HUES48 (cell line): ENCODE measurements around the gene SYNCRIP.

Experiments used
- H3K27ac ChIP-seq: one replicate; pipeline ENCODE4 v1.7.0; 2013; ENCODE audit warnings: low read depth, low read length, inconsistent platforms
- H3K27me3 ChIP-seq: 2 replicates; pipeline ENCODE4 v1.6.1; 2013; ENCODE audit warnings: mild to moderate bottlenecking, low read length; ENCODE audit not compliant: control insufficient read depth, insufficient read depth
- H3K36me3 ChIP-seq: 2 replicates; pipeline ENCODE4 v1.6.1; 2013; ENCODE audit warnings: low read length; ENCODE audit not compliant: control insufficient read depth, insufficient read depth
- H3K4me1 ChIP-seq: 2 replicates; pipeline ENCODE4 v1.6.1; 2013; ENCODE audit warnings: mild to moderate bottlenecking, low read length; ENCODE audit not compliant: control insufficient read depth, insufficient read depth
- H3K4me3 ChIP-seq: 2 replicates; pipeline ENCODE4 v1.5.1; 2013; ENCODE audit warnings: mild to moderate bottlenecking, low read depth, low read length
- H3K9ac ChIP-seq: 2 replicates; pipeline ENCODE4 v1.6.1; 2013; ENCODE audit warnings: mild to moderate bottlenecking, low read depth, low read length, moderate library complexity
- H3K9me3 ChIP-seq: 2 replicates; pipeline ENCODE4 v1.6.1; 2013; ENCODE audit warnings: low read length; ENCODE audit not compliant: control insufficient read depth, insufficient read depth

The SYNCRIP gene

DNA sequence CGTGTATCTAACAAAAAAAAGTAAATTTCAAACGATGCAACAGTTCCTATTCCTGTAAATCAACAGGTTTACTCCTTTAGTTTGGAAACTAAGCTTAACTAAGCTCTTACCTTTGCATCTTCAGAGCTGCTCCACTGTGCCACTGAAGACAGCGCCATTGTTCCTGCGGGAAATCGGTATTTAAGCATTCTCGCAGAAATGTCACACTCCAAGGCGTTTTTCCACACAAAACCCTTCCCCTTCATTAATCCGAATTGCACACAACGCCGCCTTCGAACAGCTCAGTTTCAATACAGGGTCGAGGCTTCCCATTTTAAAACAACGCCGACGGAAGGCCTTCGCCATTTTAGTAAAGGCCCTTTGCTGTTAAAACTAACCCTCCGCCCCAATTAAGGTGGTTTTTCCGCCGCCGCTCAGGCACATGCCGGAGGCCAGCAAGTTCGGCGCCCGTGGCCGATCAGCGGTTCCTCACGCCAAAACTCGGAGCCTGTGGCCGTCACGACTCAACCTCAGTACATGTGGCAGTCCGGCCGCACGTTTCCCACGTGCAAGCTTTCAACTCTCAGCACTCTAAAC, 35.4 kb upstream of the SYNCRIP start:
- peak overlapping the region; percentile 98 for H3K9ac ChIP-seq
- H3K27ac ChIP-seq = peak overlapping the region; percentile 87
- H3K27me3 ChIP-seq = no peaks in the 10 kb centered on the region
- peak overlapping the region; percentile 84 for H3K4me3 ChIP-seq
- no peaks in the 10 kb centered on the region for H3K9me3 ChIP-seq
- H3K36me3 ChIP-seq = peaks cover 43% of the 10 kb centered on the region
- peaks cover 13% of the 10 kb centered on the region for H3K4me1 ChIP-seq

DNA sequence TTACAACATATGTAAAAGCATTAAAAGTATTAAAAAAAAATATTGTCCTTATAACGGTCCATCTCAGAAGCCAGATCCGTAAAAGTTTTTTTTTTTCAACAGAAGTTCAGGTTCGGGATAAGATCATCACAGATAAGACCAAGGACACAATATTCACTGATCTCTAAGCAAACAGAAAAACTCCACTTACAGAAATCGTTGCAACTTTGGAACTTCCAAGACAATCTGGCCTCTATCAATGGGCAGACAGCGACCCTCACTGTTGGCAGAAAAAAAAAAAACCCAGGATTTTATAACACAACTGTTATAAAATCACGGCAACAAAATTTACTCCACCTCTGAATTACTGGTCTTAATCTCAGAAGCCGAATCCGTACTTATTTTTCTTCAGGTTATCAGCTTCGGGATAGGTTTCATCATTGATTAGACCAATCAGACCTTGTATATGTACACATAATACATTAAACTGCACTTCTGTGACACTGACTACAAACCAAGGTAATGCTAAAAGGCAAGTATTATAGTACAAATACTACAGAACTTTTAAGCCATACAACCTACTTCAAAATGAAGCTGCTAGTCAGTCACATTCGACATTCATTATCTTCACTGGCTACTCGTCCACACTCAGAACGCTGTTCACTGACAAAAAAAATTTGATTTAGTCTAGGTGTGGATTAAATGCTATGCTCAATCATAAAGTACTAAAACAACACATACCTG, 34.7 kb upstream of the SYNCRIP start:
- Histone ChIP-seq H3K9me3 (no peaks in the 10 kb centered on the region), H3K9ac (peak overlapping the region; percentile 98), H3K27ac (peak overlapping the region; percentile 87), H3K36me3 (peaks cover 43% of the 10 kb centered on the region), H3K27me3 (no peaks in the 10 kb centered on the region), H3K4me3 (peak overlapping the region; percentile 84), H3K4me1 (peaks cover 13% of the 10 kb centered on the region)

DNA sequence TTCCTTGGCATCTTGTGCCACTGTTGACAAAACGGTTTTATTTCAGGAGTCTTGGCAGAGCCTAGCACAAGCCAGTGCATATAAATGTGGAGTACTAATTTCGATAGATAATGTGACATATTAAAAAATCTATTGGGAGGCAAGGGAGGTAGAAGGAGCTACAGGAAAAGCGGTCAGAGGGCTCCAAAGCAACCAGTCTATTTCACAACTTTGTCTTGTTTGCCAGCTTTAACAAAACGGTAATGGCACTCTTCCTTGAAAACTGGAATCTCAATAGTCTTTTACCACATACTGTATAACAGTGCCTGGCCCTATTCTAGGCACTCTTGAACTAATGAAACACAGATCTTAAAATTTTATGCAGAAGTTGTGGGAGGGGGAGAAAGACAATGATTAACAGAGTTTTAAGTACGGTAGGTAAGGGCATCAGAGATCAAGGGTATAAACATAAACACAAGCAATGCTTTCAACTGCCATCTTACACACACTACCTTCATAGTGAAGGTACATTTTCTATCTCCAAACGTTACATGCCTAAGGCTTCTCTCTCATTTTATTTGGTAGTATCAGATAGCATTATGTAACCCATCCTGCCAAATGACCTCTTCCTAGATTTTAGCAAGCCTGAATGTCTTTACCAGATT, 33.5 kb upstream of the SYNCRIP start:
- Histone ChIP-seq H3K36me3 (peaks cover 43% of the 10 kb centered on the region), H3K4me1 (peaks cover 13% of the 10 kb centered on the region), H3K27ac (peak overlapping the region; percentile 87), H3K4me3 (peak overlapping the region; percentile 84), H3K27me3 (no peaks in the 10 kb centered on the region), H3K9me3 (no peaks in the 10 kb centered on the region), H3K9ac (peak overlapping the region; percentile 98)

- Histone ChIP-seq H3K36me3 (peaks cover 43% of the 10 kb centered on the region), H3K9me3 (no peaks in the 10 kb centered on the region), H3K4me1 (peaks cover 18% of the 10 kb centered on the region), H3K9ac (peak overlapping the region; percentile 98), H3K4me3 (peak overlapping the region; percentile 84), H3K27me3 (no peaks in the 10 kb centered on the region), H3K27ac (peak overlapping the region; percentile 87)
Observed at GRCh38 chr6:85675030-85675819, 32.5 kb upstream of the SYNCRIP start.

DNA sequence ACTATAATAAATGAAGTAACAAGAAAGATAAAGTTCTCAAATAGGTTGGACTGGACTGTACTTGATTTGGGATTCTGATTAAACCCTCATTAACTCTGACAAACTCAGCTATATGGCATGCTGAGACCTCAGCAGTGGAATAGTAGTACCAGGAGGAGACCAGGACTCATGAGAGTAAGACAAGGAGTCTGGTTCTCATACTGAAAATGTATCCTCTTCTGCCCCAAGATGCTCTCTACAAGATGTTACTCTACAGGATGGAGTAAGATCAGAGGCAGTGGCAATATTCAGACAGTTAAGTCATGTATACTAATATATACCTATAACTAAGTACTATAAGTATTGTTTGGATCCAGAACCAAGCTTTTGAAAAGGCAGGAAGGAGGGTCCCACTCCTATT, 31.9 kb upstream of the SYNCRIP start:
- H3K27ac ChIP-seq = peak overlapping the region; percentile 87
- peaks cover 23% of the 10 kb centered on the region for H3K4me1 ChIP-seq
- H3K4me3 ChIP-seq = peak overlapping the region; percentile 84; the same call in 1 of the 2 replicates
- no peaks in the 10 kb centered on the region for H3K27me3 ChIP-seq
- H3K9ac ChIP-seq = no peak overlapping the region
- H3K9me3 ChIP-seq = no peaks in the 10 kb centered on the region
- H3K36me3 ChIP-seq = peaks cover 43% of the 10 kb centered on the region

DNA sequence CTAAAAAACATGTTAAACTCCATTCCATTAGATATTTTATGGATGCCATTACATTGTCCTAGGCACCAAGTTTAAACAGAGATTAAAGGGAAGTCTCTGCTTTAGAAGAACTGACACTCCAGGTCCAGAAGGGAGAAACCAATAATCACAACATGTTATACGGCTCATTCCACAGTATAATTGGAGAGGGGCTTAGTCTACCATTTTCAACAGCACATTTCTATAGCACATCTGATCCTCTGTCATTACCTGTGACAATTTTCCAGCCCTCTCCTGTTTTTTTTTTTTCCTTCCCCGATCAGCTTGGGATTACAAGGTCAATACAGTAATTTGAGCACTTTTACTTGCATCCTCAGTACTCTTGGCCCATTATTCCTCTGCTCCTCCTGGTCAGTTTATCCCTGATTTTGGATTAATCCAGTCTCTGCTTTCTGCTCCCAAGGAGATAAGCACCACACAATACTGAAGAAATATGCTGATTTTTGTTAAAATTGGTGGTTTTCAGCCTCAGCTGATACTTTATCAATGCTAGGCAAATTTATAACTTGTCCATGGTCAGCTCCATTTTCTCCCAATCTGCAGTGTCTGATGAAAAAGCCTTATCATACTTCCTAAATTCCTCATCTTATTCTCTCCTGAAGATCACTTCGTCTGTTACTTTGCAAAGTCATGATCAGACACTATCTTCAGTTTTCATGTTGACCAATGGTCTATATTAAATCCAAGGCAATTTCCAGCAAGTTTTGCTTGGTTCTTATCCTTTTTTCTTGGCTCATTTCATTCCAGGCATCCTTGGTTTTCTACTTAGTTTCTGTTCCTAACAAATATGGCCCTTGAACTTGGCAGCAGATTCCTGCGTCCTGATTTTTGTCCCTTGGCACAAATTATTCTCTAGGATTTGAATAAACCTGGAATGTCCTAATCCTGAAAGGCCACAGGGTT, 30.8 kb upstream of the SYNCRIP start:
- no peak overlapping the region for H3K4me3 ChIP-seq
- H3K27ac ChIP-seq = peak overlapping the region; percentile 87
- H3K9ac ChIP-seq = no peak overlapping the region
- no peaks in the 10 kb centered on the region for H3K9me3 ChIP-seq
- peaks cover 43% of the 10 kb centered on the region for H3K36me3 ChIP-seq
- peaks cover 34% of the 10 kb centered on the region for H3K4me1 ChIP-seq
- no peaks in the 10 kb centered on the region for H3K27me3 ChIP-seq

- Histone ChIP-seq H3K4me1 (peaks cover 35% of the 10 kb centered on the region), H3K9me3 (no peaks in the 10 kb centered on the region), H3K4me3 (no peak overlapping the region), H3K9ac (no peak overlapping the region), H3K27me3 (no peaks in the 10 kb centered on the region), H3K36me3 (peaks cover 40% of the 10 kb centered on the region), H3K27ac (peak overlapping the region; percentile 87)
Observed at GRCh38 chr6:85672623-85673022, 29.9 kb upstream of the SYNCRIP start.

DNA sequence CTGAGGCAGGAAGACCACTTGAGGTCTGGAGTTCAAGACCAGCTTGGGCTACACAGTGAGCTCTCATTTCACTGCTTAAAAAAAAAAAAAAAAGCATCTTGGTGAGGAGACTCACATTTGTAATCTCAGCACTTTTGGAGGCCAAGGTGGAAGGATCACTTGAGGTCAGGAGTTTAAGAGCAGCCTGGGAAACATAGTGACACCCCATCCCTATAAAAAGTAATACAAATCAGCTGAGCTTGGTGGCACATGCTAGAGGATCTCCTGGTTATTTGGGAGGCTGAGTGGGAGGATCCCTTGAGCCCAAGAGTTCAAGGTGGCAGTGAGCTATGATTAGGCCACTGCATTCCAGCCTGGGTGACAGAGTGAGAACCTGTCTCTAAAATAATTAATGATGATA, 29.4 kb upstream of the SYNCRIP start:
- Histone ChIP-seq H3K4me1 (peaks cover 35% of the 10 kb centered on the region), H3K27me3 (no peaks in the 10 kb centered on the region), H3K36me3 (peaks cover 35% of the 10 kb centered on the region)

DNA sequence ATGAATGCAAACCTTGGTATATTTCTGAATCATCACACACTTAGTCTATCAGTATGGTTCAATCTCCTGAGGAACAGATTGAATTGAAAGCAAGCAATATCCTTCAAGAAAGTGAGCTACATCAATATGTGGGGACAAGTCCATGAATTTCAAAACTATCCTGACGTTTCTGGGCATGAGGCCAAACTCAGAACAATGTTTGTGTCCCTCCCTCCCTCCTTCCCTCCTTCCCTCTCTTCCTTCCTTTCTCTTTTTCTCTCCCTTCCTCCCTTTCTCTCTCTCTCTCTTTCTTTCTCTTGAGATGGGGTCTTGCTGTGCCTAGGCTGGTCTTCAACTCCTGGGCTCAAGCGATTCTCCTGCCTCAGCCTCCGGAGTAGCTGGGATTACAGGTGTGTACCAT, 27.9 kb upstream of the SYNCRIP start:
- Histone ChIP-seq H3K9me3 (no peaks in the 10 kb centered on the region), H3K4me1 (peaks cover 29% of the 10 kb centered on the region), H3K36me3 (peaks cover 20% of the 10 kb centered on the region), H3K27ac (peak overlapping the region; percentile 93), H3K27me3 (no peaks in the 10 kb centered on the region), H3K9ac (no peak overlapping the region), H3K4me3 (no peak overlapping the region)

More for the DNA sequence above, 29.4 kb upstream of the SYNCRIP start:
- Histone ChIP-seq H3K9me3 (no peaks in the 10 kb centered on the region), H3K27ac (no peak overlapping the region), H3K9ac (no peak overlapping the region), H3K4me3 (no peak overlapping the region)

DNA sequence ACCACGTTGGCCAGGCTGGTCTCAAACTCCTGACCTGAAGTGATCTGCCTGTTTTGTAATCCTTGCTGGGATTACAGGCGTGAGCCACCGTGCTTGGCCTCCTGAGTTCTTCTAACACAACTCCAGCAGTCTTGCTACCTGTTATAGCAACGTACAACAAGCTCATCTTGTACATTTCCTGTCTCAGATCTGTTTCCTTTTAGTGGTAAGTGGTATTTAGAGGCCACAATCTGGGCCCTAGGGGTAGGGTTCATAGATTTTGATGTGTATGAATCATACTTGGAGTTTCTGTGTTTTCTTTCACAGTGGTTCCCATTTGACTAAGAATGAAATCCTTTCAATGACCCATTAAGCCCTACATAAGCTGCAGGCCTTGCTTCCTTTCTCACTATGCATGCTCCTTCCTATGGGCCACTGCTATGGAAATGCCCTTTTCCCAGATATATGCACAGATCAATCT, 27.1 kb upstream of the SYNCRIP start:
- H3K27ac ChIP-seq = peak overlapping the region; percentile 93
- H3K4me1 ChIP-seq = peaks cover 22% of the 10 kb centered on the region
- no peaks in the 10 kb centered on the region for H3K27me3 ChIP-seq
- peaks cover 12% of the 10 kb centered on the region for H3K36me3 ChIP-seq
- H3K4me3 ChIP-seq = no peak overlapping the region
- peak overlapping the region; percentile 1; the same call in 1 of the 2 replicates for H3K9ac ChIP-seq
- no peaks in the 10 kb centered on the region for H3K9me3 ChIP-seq
